ENCODE data around the gene MAP6.
"Not testable (repeated sequence)": the region's sequence is repeated elsewhere in the genome, so short reads cannot be mapped to it uniquely, and the experiment has no call there.

MAP6 gene

DNA sequence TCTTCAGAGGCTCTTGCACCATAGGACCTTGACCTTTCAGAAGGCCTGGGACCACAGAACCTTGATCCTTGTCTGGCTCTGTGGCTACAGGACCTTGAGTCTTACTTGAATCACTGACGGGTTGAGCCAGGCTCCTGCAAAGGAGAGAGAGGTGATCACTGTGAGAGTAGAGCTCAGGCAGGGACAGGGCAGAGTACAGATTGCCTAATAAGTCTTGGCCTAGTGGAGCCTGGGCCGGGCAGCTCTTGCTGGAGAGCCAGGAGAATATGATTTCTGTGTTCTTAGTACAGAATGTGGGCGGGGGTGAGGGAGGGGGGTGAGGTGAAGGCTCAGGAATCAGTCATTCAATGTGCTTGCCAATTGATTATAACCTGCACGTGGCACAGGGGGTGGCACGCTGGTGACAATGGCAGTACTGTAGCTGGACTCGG is 80.8 kb downstream of the MAP6 start:
- DNase-seq = no peak

DNA sequence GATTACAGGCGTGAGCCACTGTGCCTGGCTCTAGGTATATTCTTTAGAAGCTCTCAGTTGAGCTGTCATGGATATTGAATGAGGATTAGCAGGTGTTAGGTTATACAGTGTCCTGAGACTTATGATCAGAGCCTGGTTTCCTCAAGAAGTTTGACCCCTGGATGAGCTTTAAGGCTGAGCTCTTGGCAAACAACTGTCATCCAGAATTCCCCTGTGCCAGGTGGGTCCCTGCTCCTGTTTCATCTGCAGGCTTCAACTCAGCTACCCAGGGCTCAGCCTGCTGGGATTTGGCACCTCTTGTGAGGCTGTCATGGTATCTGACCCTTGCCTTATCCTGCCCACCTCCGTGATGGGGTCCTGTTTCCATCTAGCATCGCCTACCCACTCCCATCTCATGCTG is 82.4 kb downstream of the MAP6 start:
- no peak for DNase-seq

DNA sequence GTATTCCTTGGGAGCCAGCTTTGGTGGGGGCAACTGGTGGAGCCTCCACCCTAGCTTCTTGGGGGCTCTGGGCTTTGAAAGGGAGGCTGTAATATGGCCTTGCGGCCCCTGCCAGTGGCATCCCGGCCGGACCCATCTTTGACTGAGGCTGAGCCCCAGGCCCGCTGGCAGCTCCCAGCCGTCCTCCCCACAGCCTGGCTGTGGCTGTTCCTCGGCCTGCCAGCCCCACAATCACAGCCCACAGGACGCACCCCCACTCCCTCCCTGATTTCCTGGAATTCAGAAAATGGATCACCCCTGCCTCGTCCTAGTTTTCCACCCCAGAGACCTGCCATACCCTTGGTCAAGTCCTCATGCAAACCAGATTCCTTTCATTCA is 83.6 kb downstream of the MAP6 start:
- no peak for DNase-seq

DNA sequence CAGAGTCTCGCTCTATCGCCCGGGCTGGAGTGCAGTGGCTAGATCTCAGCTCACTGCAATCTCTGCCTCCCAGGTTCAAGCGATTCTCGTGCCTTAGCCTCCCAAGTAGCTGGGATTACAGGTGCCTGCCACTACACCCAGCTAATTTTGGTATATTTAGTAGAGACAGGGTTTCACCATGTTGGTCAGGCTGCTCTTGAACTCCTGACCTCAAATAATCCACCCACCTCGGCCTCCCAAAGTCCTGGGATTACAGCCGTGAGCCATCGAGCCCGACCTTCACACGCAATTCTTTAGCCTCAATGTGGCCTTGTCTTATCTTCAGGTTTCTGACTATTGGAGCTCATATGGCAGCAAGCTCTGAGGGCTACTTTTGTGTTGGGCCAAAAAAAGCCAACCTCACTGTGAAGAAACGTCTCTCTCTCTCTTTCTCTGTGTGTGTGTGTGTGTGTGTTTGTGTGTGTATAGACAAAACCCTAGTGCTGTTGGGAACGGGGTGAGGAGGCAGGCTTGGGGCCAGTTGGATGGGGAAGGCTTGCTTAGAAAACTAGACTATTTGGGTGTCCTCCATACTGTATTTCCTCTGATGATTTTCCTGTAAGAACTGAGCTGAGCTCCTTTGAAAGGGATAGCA is 84.1 kb downstream of the MAP6 start:
- DNase-seq = not testable (repeated sequence)

DNA sequence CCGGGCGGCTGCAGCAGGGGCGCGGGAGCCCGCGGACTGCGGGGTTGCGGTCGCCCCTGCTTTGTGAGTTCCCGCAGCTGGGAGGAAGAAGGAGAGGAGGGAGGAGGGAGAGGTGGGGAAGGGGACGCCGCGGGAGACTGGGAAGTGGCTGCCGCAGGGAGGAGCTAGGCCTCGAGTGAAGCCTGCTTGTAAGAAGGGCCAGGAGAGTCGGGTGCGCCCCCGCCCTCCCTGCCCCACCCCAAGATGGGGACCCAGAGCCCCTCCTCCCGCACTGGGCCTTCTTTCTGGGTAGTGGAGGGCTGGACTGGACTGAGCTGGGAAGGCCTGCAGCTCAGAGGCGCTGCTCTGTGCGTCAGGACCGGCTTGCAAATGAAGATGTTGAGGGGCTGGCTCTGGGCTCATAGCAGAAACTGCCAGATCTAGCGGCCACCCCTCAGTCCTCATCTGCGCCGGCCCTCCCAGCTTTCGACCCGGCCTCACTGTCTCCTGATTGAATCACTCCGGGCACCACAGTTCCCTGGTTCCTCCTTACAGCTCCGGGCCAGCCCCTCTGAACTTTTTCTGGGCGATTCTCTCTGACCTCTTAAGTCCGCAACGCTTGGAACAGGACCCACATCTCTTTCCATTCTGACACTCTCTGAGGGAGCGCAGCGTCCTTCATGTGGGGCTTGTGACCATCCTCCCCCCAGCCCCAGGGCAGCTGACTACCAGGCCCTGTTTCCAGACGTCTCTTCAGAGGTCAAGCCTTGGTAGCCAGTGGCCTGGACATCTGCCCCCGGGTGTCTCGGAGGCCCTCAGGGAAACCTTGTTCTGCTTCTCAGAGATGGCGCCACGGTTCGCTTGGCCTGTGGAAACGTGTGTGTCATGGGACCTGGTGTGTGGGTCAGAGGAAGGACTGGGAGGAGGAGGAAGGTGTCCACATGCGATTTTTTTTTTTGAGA is 84.8 kb downstream of the MAP6 start:
- DNase-seq = peak; percentile 61

DNA sequence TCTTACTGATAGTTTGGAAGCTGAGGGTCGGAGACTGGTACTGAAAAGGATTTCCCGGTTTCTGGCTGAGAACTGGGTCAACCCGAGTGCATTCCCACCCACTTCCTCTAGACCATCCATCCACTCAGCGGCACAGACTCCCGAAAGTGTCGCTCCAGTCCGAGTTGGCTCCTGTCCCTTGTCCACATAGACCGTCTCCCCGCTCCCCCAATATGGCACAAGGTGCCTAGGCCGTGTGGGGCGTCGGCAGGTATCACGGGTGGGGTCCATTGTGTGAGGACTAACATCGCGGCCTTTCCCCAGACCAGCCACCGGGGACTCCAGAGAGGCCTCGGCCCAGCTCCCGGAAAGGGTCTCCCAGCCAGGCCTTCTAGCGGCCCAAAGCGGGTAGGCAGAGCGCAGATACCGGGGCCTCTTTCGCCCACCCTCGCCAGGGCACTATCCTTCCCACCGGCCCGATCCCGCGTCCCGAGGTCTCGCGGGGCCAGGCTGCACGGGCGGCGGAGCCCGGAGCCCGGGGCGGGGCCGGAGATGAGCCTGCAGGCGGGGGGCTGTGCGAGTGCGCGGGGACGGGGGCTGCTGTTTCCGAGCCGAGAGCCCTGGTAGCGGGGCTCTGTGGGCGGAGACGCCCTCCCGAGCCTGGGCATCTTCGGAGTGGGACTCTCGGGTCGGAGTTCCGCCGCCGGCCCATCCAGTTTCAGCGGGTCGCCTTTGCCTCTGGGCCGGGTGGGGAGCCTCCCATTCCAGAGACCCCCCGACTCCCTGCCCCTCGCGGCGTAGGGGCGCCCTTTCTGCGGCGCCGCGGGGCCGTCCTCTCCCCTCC is 85.7 kb downstream of the MAP6 start:
- peak; percentile 97 for DNase-seq

DNA sequence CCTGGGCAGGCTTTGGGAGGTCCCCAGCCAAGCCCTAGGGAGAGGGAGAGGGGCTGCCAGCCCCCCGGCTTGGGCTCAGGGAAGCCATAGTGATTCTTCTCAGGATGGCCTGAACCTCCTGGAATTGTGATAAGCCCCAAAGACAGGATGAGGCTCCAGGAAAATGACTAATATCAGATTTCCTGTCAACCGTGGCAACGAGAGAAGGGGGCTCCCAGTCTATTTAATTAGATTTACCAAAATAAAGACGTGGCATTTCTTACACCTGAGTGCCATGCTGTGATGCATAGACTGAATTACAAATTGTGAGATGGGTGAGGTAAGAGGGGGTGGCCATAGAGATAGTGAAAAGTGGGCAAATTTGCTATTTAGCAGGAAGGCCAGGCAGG is 86.3 kb downstream of the MAP6 start:
- no peak for DNase-seq

DNA sequence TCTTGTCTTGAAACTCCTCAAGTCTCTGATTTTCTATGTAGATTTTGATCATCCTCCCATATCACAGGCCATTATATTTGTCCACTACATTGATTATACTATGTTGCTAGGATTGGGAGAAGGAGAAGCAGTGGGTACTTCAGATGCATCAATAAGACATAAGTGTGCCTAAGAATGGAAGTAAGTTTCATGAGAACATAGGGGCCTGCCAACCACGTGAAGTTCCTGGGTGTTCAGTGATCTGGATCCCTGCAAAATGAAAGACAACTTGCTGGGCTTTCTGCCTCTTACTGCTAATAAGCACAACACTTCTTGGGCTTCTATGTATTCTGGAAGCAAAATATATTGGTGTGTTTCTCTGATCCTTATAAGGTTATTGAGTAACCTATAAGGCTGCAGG is 89.0 kb downstream of the MAP6 start:
- DNase-seq = no peak

DNA sequence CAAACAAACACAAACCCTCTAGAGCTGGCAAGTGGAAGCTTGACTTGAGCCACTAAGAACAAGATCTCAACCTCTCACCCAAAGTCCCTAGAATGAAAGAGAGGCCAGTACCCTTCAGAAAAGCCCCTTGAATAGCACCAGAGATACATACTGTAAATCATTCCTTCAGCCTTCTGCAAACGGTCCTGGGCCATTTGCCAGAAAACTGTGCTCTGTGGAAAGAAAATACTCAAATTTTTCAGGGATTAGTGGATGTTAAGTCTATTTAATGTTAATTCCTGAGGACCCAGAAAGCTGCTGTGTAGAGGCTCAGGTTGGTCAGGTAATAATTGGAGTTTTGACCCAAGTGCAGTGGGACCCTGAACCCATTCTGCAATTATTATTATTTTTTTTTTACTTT is 89.9 kb downstream of the MAP6 start:
- no peak for DNase-seq

DNA sequence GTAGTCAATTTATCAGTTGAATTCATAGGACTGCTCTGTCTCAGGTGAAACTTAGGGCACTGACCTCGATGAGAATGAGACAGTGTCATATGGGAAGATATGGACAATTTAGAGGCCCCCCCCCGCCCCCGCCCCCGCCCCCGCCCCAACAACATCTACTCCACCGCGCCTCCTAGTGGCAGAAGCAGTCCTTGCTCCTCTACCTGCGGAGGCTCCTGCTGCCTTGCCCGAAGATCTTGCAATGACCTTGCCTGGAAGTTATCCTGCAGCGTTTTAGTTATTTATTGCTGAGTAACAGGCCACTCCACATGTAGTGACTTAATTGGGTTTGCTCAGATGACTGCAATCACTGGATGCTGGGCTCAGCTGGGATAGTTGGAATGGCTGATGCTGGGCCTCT is 91.6 kb downstream of the MAP6 start:
- DNase-seq = peak; percentile 75

DNA sequence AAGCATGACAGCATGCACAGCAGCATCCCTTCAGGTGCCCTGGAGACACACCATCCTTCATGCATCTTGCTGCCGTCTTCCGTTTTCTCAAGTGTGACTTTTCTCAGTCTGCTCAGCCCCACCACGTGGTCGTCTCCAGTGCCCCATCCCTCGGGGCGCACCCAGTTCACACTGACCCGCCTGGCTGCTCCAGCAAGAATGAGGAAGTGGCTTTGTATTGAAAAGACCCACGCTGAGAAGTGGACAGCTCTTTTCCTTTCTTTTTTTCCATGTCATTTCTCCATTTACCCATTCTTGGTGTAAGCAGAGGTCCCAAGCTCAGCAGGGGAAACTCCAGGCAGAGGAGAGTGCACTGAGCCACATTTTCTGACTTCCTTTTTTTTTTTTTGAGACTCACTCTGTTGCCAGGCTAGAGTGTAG is 92.3 kb downstream of the MAP6 start:
- no peak for DNase-seq

DNA sequence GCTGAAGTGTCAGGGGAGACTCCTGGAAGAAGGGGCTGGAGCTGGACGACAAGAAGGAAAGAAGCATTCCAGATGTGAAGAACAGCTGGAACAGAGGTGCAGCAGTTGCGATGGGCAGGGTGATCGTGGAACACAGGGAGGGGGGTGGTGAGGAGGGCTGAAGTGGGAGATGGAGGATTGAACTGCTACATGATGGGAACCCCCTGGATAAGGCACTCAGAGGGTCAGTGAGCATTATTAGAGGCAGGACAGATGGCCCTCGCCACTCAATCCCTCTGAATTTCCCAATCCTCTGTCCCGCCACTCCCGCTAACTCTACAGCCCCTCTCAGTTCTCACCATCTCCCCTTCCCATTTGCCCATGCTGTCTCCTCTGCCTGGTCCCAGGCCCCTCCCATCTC is 92.8 kb downstream of the MAP6 start:
- no peak for DNase-seq

DNA sequence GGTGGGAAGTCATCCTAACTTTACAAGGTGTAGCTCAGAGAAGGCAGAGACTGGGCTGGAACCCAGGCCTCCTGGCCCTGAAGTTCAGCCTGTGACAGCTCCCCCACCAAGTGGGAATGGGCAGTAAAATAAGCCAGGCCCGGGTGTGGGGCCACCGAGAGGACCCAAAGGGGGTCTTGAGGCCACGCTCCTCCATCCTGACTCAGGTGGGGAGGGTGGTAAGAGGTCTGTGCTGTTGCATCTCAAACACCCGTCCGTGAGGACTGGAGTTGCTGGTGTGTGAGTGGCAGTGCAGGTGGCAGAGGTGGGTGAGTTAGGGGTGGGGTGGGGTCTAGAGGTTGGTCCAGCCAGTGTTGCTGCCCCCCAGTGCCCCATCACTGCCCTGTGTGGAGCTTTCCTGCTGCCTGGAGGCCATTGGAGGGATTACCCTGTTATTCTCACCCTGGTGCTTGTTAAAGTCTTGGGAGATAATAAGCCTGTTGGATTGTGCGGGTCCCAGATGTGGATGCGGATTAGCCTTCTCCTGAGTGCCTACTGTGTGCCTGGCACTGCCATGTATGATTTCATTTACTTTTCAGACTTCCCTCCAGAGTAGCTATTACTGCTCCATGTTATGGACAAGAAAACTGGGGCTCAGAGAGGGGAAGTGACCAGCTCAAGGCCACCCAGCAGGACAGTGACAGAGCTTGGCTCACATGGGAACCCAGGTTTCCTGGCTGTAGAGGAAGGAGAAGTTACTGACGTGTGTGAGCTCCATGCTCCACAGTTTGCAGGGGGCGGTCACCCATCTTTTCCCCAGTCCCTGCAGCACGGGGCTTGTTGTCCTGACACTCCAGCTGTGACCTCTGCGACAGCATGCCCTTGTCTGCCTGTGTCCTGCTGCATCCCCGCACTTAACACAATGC is 93.9 kb downstream of the MAP6 start:
- no peak for DNase-seq

DNA sequence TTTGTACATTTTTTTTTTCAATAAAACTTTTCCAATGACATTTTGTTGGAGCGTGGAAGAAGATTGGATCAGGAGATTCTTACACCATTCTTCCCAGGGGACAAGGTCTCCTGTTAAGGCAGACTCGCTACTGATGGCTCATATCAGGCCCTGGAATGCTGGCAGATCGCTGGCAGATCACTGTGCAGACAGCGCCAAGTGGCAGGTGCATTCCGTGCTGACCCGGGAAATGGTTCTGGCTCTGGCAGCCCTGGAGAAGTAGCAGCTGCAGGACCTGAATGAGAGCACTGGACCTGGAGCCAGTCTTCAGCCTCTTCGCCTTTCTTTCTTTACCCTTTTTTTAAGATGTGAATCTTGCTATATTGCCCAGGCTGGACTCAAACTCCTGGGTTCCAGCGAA is 96.1 kb downstream of the MAP6 start:
- no peak for DNase-seq

DNA sequence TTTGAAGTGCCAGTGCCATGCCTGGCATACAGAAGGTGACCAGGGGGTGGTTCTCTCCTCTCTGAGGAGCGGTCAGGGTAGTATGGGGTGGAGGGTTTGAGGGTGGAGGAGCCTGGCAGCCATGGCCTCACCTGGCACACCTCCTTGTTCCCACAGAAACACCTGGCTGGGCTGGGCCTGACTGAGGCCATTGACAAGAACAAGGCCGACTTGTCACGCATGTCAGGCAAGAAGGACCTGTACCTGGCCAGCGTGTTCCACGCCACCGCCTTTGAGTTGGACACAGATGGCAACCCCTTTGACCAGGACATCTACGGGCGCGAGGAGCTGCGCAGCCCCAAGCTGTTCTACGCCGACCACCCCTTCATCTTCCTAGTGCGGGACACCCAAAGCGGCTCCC is 97.2 kb downstream of the MAP6 start:
- DNase-seq = no peak

DNA sequence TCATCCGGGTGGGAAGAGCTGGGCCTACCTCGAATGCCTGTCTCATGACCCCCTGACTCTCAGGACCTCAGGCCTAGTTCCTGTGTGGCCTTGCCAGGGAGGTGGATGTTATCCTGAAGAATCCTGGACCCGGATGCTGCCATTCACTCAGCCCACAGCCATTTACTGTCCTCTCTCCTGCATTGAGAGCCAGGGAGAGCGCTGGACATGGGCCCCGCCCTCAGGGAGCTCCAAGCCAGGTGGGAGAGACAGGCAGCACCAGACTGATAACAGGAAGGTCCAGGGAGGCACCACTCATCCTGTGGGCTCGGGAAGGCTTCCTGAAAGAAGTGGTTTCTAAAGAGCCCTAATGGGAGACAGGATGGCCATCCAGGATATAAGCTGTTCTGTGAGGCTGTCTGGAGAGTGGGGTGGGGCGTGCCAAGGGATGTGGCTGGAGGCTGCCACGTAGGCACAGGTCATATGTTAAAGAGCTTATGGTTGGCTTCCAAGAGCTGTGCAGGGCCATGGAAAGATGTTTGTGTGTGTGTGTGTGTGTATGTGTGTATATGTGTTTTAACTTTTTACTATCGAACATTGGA is 98.2 kb downstream of the MAP6 start:
- no peak for DNase-seq

DNA sequence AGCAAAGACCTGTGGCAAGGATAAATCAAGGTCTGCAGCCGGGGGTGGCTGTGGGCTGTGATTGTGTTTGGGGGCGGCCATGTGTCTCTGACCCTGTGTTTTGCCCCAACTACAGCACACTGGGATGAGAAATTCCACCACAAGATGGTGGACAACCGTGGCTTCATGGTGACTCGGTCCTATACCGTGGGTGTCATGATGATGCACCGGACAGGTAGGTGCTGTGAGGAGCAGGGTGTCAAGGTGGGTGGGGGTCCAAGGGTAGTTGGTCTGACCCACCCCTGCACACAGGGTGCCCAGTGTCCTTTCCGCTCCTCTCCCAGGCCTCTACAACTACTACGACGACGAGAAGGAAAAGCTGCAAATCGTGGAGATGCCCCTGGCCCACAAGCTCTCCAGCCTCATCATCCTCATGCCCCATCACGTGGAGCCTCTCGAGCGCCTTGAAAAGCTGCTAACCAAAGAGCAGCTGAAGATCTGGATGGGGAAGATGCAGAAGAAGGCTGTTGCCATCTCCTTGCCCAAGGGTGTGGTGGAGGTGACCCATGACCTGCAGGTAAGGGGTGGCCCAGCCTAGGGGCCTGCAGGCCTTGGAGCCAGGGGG is 100.1 kb downstream of the MAP6 start:
- DNase-seq = no peak

DNA sequence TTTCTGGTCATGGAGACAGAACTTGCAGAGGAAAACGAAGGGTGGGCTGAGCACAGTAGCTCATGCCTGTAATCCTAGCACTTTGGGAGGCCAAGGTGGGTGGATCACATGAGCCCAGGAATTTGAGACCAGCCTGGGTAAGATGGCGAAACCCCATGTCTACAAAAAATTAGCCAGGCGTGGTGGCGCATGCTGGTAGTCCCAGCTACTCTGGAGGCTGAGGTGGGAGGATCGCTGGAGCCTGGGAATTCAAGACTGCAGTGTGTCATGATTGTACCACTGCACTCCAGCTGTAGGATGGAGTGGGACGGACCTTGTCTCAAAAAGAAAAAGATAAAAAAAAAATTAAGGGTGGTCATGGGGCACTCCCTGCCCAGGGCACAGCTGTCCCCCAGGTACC is 100.9 kb downstream of the MAP6 start:
- DNase-seq = no peak

DNA sequence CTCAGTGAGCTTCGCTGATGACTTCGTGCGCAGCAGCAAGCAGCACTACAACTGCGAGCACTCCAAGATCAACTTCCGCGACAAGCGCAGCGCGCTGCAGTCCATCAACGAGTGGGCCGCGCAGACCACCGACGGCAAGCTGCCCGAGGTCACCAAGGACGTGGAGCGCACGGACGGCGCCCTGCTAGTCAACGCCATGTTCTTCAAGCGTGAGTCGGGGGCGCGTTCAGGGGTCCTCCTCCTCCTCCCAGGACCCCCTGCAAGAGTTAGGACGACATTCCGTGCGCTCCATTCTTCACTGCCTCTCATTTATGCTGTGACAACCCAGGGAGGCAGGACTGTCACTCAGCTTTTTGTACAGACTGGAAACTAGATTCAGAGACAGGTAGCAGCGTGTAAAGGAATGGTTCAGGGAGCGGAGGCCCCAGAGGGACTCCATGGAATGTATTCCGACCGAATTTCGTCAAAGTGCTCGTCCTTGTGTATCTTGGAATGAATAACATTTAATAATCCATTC is 102.0 kb downstream of the MAP6 start:
- no peak for DNase-seq

DNA sequence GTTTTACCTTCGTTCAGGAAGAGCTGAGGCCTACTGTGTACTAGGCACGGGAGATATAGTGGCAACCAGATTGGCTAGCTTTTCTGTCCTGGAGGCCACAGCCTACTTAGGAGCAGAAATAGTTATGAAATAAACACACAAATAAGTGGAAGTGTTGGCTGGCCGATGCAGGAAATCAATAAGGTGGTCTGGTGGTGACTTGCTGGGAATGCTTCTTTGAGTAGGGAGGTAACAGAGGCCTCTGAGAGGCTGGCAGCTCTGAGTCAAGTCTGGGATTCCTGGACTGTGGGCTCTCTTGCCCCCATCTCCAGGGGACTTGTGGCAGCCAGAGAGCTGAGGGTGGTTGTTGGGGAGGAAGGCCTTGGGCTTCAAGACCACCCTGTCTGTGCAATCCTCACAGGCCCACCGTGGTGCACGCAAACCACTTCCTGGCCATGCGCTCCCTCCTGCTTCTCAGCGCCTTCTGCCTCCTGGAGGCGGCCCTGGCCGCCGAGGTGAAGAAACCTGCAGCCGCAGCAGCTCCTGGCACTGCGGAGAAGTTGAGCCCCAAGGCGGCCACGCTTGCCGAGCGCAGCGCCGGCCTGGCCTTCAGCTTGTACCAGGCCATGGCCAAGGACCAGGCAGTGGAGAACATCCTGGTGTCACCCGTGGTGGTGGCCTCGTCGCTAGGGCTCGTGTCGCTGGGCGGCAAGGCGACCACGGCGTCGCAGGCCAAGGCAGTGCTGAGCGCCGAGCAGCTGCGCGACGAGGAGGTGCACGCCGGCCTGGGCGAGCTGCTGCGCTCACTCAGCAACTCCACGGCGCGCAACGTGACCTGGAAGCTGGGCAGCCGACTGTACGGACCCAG is 102.7 kb downstream of the MAP6 start:
- no peak for DNase-seq
